Mesendoderm (in vitro differentiated cells): ENCODE measurements around the gene ADAM10.

Experiments
- DNase-seq: peaks from one replicate; pipeline ENCODE4 v3.0.0; 2013
- H2AK5ac ChIP-seq: 2 replicates; pipeline ENCODE4 v1.6.1; 2013; ENCODE audit warnings: low read length, inconsistent platforms
- H2BK120ac ChIP-seq: 2 replicates; pipeline ENCODE4 v1.6.1; 2013; ENCODE audit warnings: low read depth, mild to moderate bottlenecking, low read length, moderate library complexity, mixed read lengths
- H2BK15ac ChIP-seq: replicated peaks from 2 replicates; pipeline ENCODE4 v1.6.1; 2013; ENCODE audit warnings: low read depth, mild to moderate bottlenecking, moderate library complexity
- H2BK5ac ChIP-seq: 2 replicates; pipeline ENCODE4 v1.6.1; 2013; ENCODE audit warnings: low read length, inconsistent platforms
- H3K18ac ChIP-seq: 2 replicates; pipeline ENCODE4 v1.6.1; 2013; ENCODE audit warnings: mild to moderate bottlenecking, low read length, mixed read lengths
- H3K23ac ChIP-seq: one replicate; pipeline ENCODE4 v1.6.1; 2013; ENCODE audit warnings: low read length
- H3K27ac ChIP-seq: 2 replicates; pipeline ENCODE4 v1.5.1; 2013; ENCODE audit warnings: low read depth, mild to moderate bottlenecking, inconsistent platforms, low read length, moderate library complexity
- H3K27me3 ChIP-seq: 2 replicates; pipeline ENCODE4 v1.6.1; 2013; ENCODE audit warnings: low read length, control low read depth, mild to moderate bottlenecking, inconsistent platforms; ENCODE audit not compliant: insufficient read depth, poor library complexity
- H3K36me3 ChIP-seq: 2 replicates; pipeline ENCODE4 v1.6.1; 2013; ENCODE audit warnings: low read length, inconsistent platforms; ENCODE audit not compliant: control insufficient read depth, insufficient read depth
- H3K4ac ChIP-seq: one replicate; pipeline ENCODE4 v1.6.1; 2013; ENCODE audit warnings: low read depth, mild to moderate bottlenecking, low read length, moderate library complexity
- H3K4me1 ChIP-seq: 2 replicates; pipeline ENCODE4 v1.6.1; 2013; ENCODE audit warnings: low read depth, low read length, inconsistent platforms; ENCODE audit not compliant: control insufficient read depth
- H3K4me2 ChIP-seq: 2 replicates; pipeline ENCODE4 v1.6.1; 2013; ENCODE audit warnings: low read length
- H3K4me3 ChIP-seq: 2 replicates; pipeline ENCODE4 v1.5.1; 2013; ENCODE audit warnings: mild to moderate bottlenecking, low read length
- H3K56ac ChIP-seq: one replicate; pipeline ENCODE4 v1.6.1; 2013; ENCODE audit warnings: low read length
- H3K79me1 ChIP-seq: 2 replicates; pipeline ENCODE4 v1.6.1; 2013; ENCODE audit warnings: low read length, inconsistent platforms
- H3K79me2 ChIP-seq: 2 replicates; pipeline ENCODE4 v1.6.1; 2013; ENCODE audit warnings: mild to moderate bottlenecking, low read length; ENCODE audit not compliant: control insufficient read depth, insufficient read depth
- H3K9ac ChIP-seq: 2 replicates; pipeline ENCODE4 v1.6.1; 2013; ENCODE audit warnings: low read length, inconsistent platforms
- H4K5ac ChIP-seq: one replicate; pipeline ENCODE4 v1.6.1; 2013; ENCODE audit warnings: low read length
- H4K8ac ChIP-seq: one replicate; pipeline ENCODE4 v1.6.1; 2013; ENCODE audit warnings: low read depth, mild to moderate bottlenecking, control low read depth, low read length, moderate library complexity
- WGBS: extraction: QIAGEN DNeasy Blood & Tissue Kit; methylation state at CpG from one replicate; pipeline ENCODE4 v1.1.7; 2013; ENCODE audit warnings: low lambda C conversion rate, missing lambda C conversion rate; ENCODE audit not compliant: insufficient coverage; ENCODE audit errors: extremely low coverage; 5-methylcytosine and 5-hydroxymethylcytosine counted together

ADAM10 gene

DNA sequence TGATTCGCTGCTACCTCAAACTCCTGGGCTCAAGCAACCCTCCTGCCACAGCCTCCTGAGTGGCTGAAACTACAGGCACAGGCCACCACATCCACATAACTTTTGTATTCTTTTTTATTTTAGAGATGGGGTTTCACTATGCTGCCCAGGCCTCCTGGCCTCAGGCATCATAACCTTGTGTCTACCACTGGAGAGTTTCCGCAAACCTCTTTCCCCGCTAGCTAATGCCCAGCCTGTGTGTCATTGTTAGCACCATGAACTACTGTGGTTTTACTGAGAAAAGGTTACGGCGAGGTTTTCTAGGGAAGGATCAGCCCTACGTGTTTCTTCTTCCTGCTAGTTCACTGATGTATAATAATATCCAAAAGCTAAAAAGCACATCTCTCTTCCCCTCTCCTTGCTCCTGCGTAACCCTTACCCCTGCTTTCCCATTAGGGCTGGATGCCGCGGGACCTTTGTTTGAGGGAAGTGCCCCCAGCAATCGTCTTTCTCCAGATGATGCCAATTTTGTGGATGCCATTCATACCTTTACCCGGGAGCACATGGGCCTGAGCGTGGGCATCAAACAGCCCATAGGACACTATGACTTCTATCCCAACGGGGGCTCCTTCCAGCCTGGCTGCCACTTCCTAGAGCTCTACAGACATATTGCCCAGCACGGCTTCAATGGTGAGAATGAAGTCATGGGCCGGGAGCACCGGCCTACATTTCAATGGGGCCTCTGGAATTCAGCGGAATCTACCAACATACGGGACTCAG lies 204.0 kb downstream of the ADAM10 start:
- H2BK120ac ChIP-seq, result no peak overlapping the region
- WGBS, result no CpG with 5 or more reads among the region's 18 CpGs
- H3K18ac ChIP-seq, result no peak overlapping the region
- DNase-seq, result no peak
- H3K79me2 ChIP-seq, result no peaks in the 10 kb centered on the region
- no peak overlapping the region for H3K9ac ChIP-seq
- no peak overlapping the region for H2BK15ac ChIP-seq
- H3K36me3 ChIP-seq, result no peaks in the 10 kb centered on the region
- H4K8ac ChIP-seq, result no peak overlapping the region
- no peaks in the 10 kb centered on the region for H3K27me3 ChIP-seq
- no peak overlapping the region for H2AK5ac ChIP-seq
- no peak overlapping the region for H4K5ac ChIP-seq
- no peak overlapping the region for H3K56ac ChIP-seq
- H3K4ac ChIP-seq, result no peak overlapping the region
- H2BK5ac ChIP-seq, result no peak overlapping the region
- no peak overlapping the region for H3K23ac ChIP-seq
- H3K27ac ChIP-seq, result no peak overlapping the region
- no peak overlapping the region for H3K4me2 ChIP-seq
- H3K79me1 ChIP-seq, result no peaks in the 10 kb centered on the region
- no peaks in the 10 kb centered on the region for H3K4me1 ChIP-seq
- no peak overlapping the region for H3K4me3 ChIP-seq

DNA sequence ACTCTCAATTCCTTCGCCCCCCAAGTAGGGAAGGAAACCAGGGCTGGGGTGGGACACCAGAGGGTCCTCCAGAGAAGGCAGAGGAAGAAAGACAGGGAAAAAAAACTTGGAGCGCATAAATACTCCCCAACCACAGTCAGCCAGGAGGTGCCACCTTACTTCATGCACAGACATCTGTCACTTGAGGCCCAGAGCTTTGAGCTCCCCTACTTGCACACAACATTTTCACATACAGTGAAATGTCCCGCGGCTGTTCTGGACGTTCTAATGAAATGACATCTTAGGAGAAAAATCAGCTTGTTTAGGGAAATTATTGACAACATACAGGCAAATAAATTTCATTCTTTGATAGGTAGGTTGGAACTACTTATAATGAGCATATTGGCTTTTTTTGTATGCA lies 204.8 kb downstream of the ADAM10 start:
- Histone ChIP-seq H3K4ac (no peak overlapping the region), H2BK15ac (no peak overlapping the region), H3K36me3 (no peaks in the 10 kb centered on the region), H3K27ac (no peak overlapping the region), H3K23ac (no peak overlapping the region), H3K9ac (no peak overlapping the region), H2BK120ac (no peak overlapping the region), H2BK5ac (no peak overlapping the region), H3K4me3 (no peak overlapping the region), H3K79me1 (no peaks in the 10 kb centered on the region), H3K56ac (no peak overlapping the region), H4K8ac (no peak overlapping the region), H3K27me3 (no peaks in the 10 kb centered on the region), H3K18ac (no peak overlapping the region), H3K4me2 (no peak overlapping the region), H4K5ac (no peak overlapping the region), H2AK5ac (no peak overlapping the region), H3K4me1 (no peaks in the 10 kb centered on the region), H3K79me2 (no peaks in the 10 kb centered on the region)
- no CpG with 5 or more reads among the region's 5 CpGs for WGBS
- DNase-seq, result no peak

DNA sequence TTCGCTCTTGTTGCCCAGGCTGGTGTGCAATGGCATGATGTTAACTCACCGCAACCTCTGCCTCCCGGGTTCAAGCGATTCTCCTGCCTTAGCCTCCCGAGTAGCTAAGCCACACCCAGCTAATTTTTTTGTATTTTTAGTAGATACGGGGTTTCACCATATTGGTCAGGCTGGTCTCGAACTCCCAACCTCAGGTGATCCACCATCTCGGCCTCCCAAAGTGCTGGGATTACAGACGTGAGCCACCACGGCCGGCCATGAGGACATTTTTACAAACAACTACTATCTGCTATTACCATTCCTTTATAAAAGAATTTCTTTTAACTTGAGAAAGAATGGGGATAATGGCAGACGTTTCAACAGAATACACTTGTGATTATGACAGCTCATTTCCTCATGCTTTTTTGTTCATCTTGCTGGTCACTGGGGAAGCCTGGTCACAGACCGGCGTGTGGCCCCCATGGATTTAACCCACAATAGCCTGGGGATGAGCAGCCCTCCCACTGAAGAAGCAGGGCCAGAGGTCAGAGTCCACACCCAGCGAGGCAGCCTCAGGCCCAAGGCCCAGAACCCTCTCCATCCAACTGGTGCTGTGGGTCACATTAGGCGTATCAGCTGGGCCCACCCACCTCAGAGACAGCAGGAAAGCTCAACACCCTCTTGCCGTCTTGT lies 205.7 kb downstream of the ADAM10 start:
- Histone ChIP-seq H4K8ac (no peak overlapping the region), H2BK15ac (no peak overlapping the region), H2BK5ac (no peak overlapping the region), H3K23ac (no peak overlapping the region), H4K5ac (no peak overlapping the region), H2AK5ac (no peak overlapping the region), H3K79me1 (no peaks in the 10 kb centered on the region), H3K56ac (no peak overlapping the region), H3K36me3 (no peaks in the 10 kb centered on the region), H3K27me3 (no peaks in the 10 kb centered on the region), H3K9ac (no peak overlapping the region), H3K4ac (no peak overlapping the region), H3K4me3 (no peak overlapping the region), H3K27ac (no peak overlapping the region), H3K18ac (no peak overlapping the region), H3K79me2 (no peaks in the 10 kb centered on the region), H2BK120ac (no peak overlapping the region), H3K4me2 (no peak overlapping the region), H3K4me1 (no peaks in the 10 kb centered on the region)
- WGBS, result no CpG with 5 or more reads among the region's 17 CpGs
- DNase-seq, result no peak

DNA sequence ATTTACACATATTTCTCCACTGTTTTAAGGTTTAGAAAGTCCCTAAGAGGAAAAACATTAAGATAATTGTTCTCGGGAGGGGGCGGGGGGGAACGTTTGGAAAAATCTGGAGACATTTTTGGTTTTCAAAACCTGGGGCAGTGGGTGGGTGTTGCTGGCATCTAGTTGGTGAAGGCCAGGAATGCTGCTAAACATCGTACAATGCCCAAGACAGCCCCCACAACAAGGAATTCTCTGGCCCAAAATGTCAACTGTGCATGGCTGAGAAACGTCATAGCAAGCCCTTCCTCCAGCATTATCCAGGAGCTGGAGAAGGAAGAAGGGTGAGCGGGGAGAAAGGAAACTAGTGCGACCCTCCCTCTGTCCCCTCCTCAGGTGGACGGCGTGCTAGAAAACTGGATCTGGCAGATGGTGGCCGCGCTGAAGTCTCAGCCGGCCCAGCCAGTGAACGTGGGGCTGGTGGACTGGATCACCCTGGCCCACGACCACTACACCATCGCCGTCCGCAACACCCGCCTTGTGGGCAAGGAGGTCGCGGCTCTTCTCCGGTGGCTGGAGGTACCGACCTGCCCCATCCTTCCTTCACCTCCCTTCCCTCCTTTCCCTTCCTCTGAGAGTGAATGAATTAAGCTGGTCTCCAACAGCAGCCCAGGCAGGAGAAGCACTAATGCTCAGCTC lies 208.0 kb downstream of the ADAM10 start:
- no peak for DNase-seq
- no CpG with 5 or more reads among the region's 22 CpGs for WGBS
- Histone ChIP-seq H3K27ac (no peak overlapping the region), H2BK5ac (no peak overlapping the region), H4K5ac (no peak overlapping the region), H3K36me3 (no peaks in the 10 kb centered on the region), H4K8ac (no peak overlapping the region), H3K79me1 (no peaks in the 10 kb centered on the region), H3K23ac (no peak overlapping the region), H2AK5ac (no peak overlapping the region), H3K4me2 (no peak overlapping the region), H3K27me3 (no peaks in the 10 kb centered on the region), H3K9ac (no peak overlapping the region), H3K4ac (no peak overlapping the region), H3K79me2 (no peaks in the 10 kb centered on the region), H3K4me3 (no peak overlapping the region), H2BK15ac (no peak overlapping the region), H3K18ac (no peak overlapping the region), H2BK120ac (no peak overlapping the region), H3K4me1 (no peaks in the 10 kb centered on the region), H3K56ac (no peak overlapping the region)

DNA sequence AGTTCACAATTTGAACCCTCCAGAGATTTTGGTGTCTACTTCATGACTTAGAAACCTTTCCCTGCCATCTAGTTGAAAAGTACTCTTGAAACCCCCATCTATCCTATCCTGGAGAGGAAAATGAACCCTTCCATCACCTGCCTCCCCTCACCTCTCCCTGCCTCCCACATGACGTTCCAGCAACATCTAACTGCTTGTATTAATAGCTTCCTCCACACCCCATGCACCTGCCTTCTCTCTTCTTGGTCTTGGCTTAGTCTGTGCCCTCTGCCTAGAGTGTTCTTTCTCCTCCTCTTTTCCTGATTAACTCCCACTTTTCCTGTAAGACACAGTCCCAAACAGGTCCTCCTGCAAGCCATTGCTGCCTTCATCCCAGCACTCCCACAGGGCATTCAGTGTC lies 210.0 kb downstream of the ADAM10 start:
- no peak overlapping the region for H2AK5ac ChIP-seq
- no peak overlapping the region for H3K56ac ChIP-seq
- no peaks in the 10 kb centered on the region for H3K79me2 ChIP-seq
- no peaks in the 10 kb centered on the region for H3K36me3 ChIP-seq
- no peak for DNase-seq
- no peaks in the 10 kb centered on the region for H3K79me1 ChIP-seq
- no peaks in the 10 kb centered on the region for H3K4me1 ChIP-seq
- H3K4ac ChIP-seq, result no peak overlapping the region
- H3K27ac ChIP-seq, result no peak overlapping the region
- no peak overlapping the region for H4K5ac ChIP-seq
- no peaks in the 10 kb centered on the region for H3K27me3 ChIP-seq
- no peak overlapping the region for H2BK120ac ChIP-seq
- H4K8ac ChIP-seq, result no peak overlapping the region
- H3K9ac ChIP-seq, result no peak overlapping the region
- no peak overlapping the region for H2BK15ac ChIP-seq
- H2BK5ac ChIP-seq, result no peak overlapping the region
- H3K18ac ChIP-seq, result no peak overlapping the region
- no peak overlapping the region for H3K23ac ChIP-seq
- WGBS, result no CpG with 5 or more reads among the region's 1 CpG
- no peak overlapping the region for H3K4me3 ChIP-seq
- no peak overlapping the region for H3K4me2 ChIP-seq
